Subcutaneous adipose tissue (tissue), 4 donors: ENCODE data around the gene FMNL3. TPM values are rescaled to one million over a fixed set of nuclear protein-coding genes. Genes with fewer than 3 reads are reported as not detected.

Source experiments
- total RNA-seq, 4 donors: library from RNA; depleted of rRNA; stranded (reverse); fragments of >200 nt; gene quantifications; one replicate each; pipeline ENCODE4 v1.1.0, GENCODE V29; 2016
- TF ChIP-seq, protein P1 (sequence below): fragments of 450-650 bp; IDR thresholded peaks from one replicate; pipeline ENCODE4 v1.5.1; 2016; ENCODE audit warnings: low read depth, mild to moderate bottlenecking, control low read depth, antibody characterized with exemption, moderate library complexity

Gene FMNL3
- total RNA-seq, 4 donors from 2014 or later: 8.2 to 19.6 (median 14.0) TPM

DNA sequence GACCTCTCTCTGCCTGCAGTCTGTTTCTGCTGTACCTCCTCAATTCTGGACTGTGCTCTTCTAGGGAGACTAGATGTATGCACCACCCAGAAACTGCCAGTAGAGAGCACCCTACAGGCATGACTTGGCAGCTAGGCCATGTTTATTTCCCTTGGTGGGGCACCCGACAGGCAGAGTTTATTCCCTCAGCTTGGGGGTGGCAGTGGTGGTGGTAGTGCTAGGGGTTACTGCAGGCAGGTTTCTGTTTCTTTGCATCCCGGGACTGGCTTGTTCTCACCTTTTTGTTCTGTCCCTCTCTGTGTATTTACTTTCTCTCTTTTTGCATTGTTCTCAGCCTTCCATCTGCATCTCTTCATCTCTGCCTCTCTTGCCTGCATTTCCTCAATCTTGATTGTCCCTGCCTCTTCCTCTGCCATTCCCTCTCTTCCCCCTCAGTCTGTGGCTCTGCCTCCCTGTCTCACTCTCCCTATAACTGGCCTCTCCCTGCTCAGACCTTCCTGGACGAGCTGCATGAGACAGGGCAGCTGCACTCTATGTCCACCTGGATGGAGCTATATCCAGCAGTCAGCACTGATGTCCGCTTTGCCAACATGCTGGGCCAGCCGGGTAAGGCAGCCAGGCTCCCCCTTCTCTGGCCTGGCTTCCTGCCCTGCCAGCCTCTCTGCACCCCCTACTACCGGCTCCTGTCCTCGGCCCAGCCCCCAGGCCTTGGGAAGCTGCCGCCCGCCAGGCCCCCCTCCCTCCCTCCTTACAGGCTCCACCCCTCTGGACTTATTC is 70.0 kb downstream of the FMNL3 start:
- TF ChIP-seq, protein P1, sequence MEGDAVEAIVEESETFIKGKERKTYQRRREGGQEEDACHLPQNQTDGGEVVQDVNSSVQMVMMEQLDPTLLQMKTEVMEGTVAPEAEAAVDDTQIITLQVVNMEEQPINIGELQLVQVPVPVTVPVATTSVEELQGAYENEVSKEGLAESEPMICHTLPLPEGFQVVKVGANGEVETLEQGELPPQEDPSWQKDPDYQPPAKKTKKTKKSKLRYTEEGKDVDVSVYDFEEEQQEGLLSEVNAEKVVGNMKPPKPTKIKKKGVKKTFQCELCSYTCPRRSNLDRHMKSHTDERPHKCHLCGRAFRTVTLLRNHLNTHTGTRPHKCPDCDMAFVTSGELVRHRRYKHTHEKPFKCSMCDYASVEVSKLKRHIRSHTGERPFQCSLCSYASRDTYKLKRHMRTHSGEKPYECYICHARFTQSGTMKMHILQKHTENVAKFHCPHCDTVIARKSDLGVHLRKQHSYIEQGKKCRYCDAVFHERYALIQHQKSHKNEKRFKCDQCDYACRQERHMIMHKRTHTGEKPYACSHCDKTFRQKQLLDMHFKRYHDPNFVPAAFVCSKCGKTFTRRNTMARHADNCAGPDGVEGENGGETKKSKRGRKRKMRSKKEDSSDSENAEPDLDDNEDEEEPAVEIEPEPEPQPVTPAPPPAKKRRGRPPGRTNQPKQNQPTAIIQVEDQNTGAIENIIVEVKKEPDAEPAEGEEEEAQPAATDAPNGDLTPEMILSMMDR: no peak

DNA sequence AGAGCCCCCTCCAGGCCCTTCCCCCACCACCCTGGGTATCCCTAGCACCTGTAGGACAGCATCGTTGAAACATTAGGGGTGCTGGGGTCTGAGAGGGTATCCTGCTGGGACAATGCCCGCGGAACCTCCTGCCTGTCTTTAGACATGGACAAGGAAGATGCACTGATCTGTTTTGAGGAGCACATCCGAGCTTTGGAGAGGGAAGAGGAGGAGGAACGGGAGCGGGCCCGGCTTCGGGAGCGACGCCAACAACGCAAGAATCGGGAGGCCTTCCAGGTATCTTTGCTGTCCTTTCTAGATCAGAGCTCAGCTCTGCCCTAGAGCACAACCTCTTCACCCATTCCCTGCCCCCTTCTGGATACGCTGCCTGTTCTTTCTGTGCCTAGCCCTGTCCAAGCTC is 70.6 kb downstream of the FMNL3 start:
- TF ChIP-seq, protein P1: no peak

DNA sequence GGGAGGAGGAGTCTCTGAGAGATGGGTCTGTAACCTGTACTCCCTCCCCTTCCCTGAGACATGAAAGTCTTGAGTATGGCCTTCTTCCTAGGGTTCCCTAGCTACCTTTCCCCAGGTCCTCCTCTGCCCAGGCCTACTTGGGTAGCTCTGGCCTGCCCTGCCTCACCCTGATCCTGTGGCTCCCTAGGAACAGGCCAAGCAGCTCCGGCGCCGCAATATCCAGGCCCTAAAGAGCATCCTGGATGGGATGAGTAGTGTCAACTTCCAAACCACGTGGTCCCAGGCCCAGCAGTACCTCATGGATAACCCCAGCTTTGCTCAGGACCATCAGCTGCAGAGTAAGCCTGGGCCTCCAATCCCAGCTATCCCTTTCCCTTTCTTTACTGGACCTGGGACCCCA is 71.5 kb downstream of the FMNL3 start:
- TF ChIP-seq, protein P1: no peak

DNA sequence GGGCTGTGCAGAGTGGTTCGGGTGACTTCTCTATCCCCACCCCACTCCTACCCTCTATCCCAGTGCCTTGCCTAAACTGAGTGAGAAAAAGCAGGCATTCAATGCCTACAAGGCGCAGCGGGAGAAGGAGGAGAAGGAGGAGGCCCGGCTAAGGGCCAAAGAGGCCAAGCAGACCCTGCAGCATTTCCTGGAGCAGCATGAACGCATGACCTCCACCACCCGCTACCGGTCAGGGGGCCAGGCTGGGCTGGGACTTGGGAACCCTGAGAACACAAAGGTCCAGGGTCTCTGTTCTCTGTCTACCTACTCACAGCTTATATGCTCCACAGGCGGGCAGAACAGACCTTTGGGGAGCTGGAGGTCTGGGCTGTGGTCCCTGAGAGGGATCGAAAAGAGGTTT is 72.2 kb downstream of the FMNL3 start:
- TF ChIP-seq, protein P1: no peak

DNA sequence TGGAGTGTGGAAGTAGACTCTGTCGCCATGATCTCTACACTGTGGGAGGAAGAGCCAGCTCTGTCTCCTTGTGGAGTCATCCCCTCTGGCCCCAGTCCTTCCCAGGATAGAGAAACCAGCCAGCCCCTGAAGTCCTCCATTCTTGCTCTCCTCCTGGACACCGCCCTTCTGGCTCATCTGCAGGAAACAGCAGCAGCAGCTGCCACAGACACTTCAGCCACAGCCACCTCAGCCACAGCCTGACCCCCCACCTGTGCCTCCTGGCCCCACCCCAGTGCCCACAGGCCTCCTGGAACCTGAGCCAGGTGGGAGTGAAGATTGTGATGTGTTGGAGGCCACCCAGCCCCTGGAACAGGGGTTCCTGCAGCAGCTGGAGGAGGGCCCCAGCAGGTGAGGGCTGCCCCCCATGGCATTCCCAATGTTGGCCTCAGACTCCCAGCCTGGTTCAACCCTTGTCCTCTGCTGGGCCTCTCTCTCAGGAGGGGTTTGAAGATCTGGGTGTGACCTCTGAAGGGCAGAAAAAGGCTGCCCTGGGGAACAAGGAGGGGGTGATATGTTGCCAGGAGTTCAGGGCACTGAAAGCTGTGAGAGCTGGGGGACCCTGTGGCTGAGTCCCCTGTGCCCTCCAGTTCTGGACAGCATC is 73.4 kb downstream of the FMNL3 start:
- TF ChIP-seq, protein P1: no peak

DNA sequence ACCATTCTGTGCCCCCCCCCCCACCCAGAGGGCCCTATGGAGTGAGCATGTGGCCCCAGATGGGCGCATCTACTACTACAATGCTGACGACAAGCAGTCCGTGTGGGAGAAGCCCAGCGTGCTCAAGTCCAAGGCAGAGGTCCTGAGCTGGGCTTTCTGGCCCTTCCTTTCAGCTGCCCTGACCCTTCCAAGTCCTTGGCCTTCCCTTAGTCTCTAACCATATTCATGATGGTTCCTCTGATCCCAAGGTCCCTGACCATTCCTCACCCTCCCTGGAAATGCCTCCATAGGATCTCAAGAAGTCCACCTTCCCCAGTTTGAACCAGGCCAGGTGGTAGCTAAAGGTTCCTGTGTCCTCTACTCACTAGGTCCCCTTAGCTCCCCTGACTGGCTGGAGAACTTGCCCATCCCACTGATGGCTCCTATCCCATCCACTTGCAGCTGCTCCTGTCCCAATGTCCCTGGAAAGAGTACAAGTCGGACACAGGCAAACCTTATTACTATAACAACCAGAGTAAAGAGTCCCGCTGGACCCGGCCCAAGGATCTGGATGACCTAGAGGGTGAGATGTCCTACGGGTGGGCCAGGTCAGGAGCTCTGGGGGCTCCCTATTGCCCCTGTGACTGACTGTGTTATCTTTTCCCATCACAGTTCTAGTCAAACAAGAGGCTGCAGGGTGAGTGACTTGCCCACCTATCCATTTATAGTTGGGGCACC is 74.1 kb downstream of the FMNL3 start:
- TF ChIP-seq, protein P1: no peak

DNA sequence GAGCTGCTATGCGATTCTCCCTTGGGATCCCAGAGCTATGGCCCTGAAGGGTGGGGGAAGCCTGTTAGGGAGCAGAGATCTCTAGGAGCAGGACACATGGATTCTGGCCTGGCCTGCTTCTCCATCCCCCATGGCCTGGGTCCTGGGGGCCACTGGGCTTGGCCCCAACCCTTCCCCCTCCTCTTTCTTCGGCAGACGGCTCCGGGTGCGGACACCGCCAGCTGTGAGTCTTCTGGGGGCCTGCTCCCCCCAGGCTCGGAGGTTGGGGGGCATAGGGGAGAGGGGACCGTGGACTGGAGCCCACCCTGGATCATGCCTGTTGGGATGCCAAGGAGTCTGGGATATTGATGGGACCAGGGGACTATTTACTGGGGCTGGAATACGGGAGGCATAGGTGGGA is 74.8 kb downstream of the FMNL3 start:
- TF ChIP-seq, protein P1: no peak
